Measurements from ENCODE around the gene ST3GAL5.

Gene ST3GAL5

DNA sequence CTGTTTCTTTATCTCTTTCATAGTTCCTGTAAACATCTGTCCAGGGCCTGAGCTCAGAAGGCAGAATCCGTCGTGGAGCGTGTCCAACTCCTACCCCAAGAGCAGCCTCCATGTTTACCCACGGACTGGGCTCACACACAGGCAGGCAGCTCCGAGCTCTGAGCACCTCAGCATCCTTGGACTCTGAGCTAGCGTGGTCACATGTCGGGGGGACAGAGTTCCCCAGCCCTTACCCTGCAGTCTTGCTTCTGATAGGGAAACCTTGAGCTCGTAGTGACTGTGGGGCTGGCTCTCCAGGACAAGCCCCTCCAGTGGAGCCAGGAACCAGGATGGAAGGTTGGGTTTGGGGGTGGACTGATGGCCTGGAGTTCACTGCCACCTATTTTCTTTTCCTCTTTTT is 15.1 kb upstream of the ST3GAL5 start:
- H2BK12ac ChIP-seq (ENCODE audit: low read length) = peak overlapping the region; percentile 7
- no peak overlapping the region for H3K4me3 ChIP-seq (ENCODE audit: low read length in 2 of 2)
- no CpG with 5 or more reads among the region's 8 CpGs for WGBS, 2 donors (ENCODE audit: extremely low coverage in 2 of 2, insufficient read length in 2 of 2, insufficient replicate concordance in 1 of 2)
- DNase-seq (ENCODE audit: low spot score) = no peak
- no peak overlapping the region for H2BK15ac ChIP-seq (ENCODE audit: low read length)
- no peaks in the 10 kb centered on the region for H3K79me1 ChIP-seq (ENCODE audit: low read depth, low read length)
- peaks cover 0 to 11% of the 10 kb centered on the region in 2 donors for H3K4me1 ChIP-seq (ENCODE audit: control insufficient read depth in 2 of 2, insufficient read depth in 1 of 2, low read depth in 1 of 2, low read length in 2 of 2)
- H3K18ac ChIP-seq (ENCODE audit: low read length) = peak overlapping the region; percentile 16
- H3K27me3 ChIP-seq (ENCODE audit: control insufficient read depth in 3 of 3, insufficient read depth in 3 of 3, low read depth in 1 of 3, low read length in 3 of 3) = peaks cover 0 to 15% (median 0%) of the 10 kb centered on the region in 3 experiments
- peak overlapping the region; percentile 32 for H2AK5ac ChIP-seq (ENCODE audit: low read depth, low read length)
- H3K9me3 ChIP-seq (replicated peaks in 1 of 2; ENCODE audit: control insufficient read depth in 2 of 2, insufficient read depth in 1 of 2, low read depth in 1 of 2, low read length in 2 of 2) = no peaks in the 10 kb centered on the region
- no peak overlapping the region for H2BK5ac ChIP-seq (ENCODE audit: low read length)
- H2BK120ac ChIP-seq (ENCODE audit: low read depth, low read length) = no peak overlapping the region
- H3K14ac ChIP-seq (ENCODE audit: low read length) = no peak overlapping the region
- H3K4me2 ChIP-seq (ENCODE audit: insufficient read depth, low read length, poor library complexity, severe bottlenecking) = no peak overlapping the region
- no peak overlapping the region for H3K23ac ChIP-seq (ENCODE audit: low read depth, low read length, poor library complexity)
- no peak overlapping the region for H3K27ac ChIP-seq (replicated peaks; ENCODE audit: low read length)
- no peak overlapping the region for H3K4ac ChIP-seq (ENCODE audit: low read length)
- H2AFZ ChIP-seq (ENCODE audit: low read length) = no peak overlapping the region
- H3K36me3 ChIP-seq (replicated peaks in 1 of 2; ENCODE audit: control insufficient read depth in 2 of 2, insufficient read depth in 2 of 2, low read length in 2 of 2) = no peaks in the 10 kb centered on the region
- no peak overlapping the region for H4K91ac ChIP-seq (ENCODE audit: low read depth, low read length, poor library complexity)
- no peak overlapping the region for H3K9ac ChIP-seq (ENCODE audit: low read depth, low read length, poor library complexity)
- no peak overlapping the region for H4K8ac ChIP-seq (ENCODE audit: low read depth, low read length)

- Histone ChIP-seq H2BK5ac (ENCODE audit: low read length) (no peak overlapping the region), H3K27me3 (ENCODE audit: control insufficient read depth in 3 of 3, insufficient read depth in 3 of 3, low read depth in 1 of 3, low read length in 3 of 3) (peaks cover 0 to 15% (median 0%) of the 10 kb centered on the region in 3 experiments), H4K8ac (ENCODE audit: low read depth, low read length) (no peak overlapping the region), H3K27ac (replicated peaks; ENCODE audit: low read length) (no peak overlapping the region), H3K4ac (ENCODE audit: low read length) (no peak overlapping the region), H3K4me2 (ENCODE audit: insufficient read depth, low read length, poor library complexity, severe bottlenecking) (no peak overlapping the region), H2BK120ac (ENCODE audit: low read depth, low read length) (no peak overlapping the region), H4K91ac (ENCODE audit: low read depth, low read length, poor library complexity) (no peak overlapping the region), H3K18ac (ENCODE audit: low read length) (no peak overlapping the region), H3K4me3 (ENCODE audit: low read length in 2 of 2) (no peak overlapping the region), H3K4me1 (ENCODE audit: control insufficient read depth in 2 of 2, insufficient read depth in 1 of 2, low read depth in 1 of 2, low read length in 2 of 2) (peaks cover 0 to 12% of the 10 kb centered on the region in 2 donors), H2AFZ (ENCODE audit: low read length) (no peak overlapping the region), H3K9me3 (replicated peaks in 1 of 2; ENCODE audit: control insufficient read depth in 2 of 2, insufficient read depth in 1 of 2, low read depth in 1 of 2, low read length in 2 of 2) (no peaks in the 10 kb centered on the region), H3K14ac (ENCODE audit: low read length) (no peak overlapping the region), H3K79me1 (ENCODE audit: low read depth, low read length) (no peaks in the 10 kb centered on the region), H2BK15ac (ENCODE audit: low read length) (no peak overlapping the region), H3K9ac (ENCODE audit: low read depth, low read length, poor library complexity) (no peak overlapping the region), H2AK5ac (ENCODE audit: low read depth, low read length) (no peak overlapping the region), H3K23ac (ENCODE audit: low read depth, low read length, poor library complexity) (no peak overlapping the region), H3K36me3 (replicated peaks in 1 of 2; ENCODE audit: control insufficient read depth in 2 of 2, insufficient read depth in 2 of 2, low read length in 2 of 2) (no peaks in the 10 kb centered on the region), H2BK12ac (ENCODE audit: low read length) (no peak overlapping the region)
- DNase-seq (ENCODE audit: low spot score) = no peak
- no CpG with 5 or more reads among the region's 2 CpGs for WGBS, 2 donors (ENCODE audit: extremely low coverage in 2 of 2, insufficient read length in 2 of 2, insufficient replicate concordance in 1 of 2)
These were observed 13.7 kb upstream of the ST3GAL5 start for GRCh38 chr2:85902496-85902895.

DNA sequence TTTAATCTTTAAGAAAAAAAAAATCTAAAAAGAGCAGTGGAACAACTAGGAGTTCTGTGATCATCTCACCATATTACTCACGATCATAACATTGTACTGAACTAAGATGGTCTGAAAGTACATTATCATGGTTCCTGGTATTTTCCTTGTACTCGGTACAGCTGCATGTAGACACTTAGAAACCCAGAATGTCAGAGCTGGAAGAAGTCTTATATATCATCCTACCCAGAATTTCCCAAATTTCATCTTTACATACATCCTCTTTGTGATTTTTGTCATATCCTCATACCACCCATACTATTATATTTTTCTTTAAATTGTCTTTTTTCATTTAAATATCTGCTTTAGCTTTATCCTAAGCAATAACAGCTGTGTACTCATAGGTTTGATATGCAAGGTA is 12.4 kb upstream of the ST3GAL5 start:
- no CpG with 5 or more reads among the region's 2 CpGs for WGBS, 2 donors (ENCODE audit: extremely low coverage in 2 of 2, insufficient read length in 2 of 2, insufficient replicate concordance in 1 of 2)
- H3K4ac ChIP-seq (ENCODE audit: low read length) = no peak overlapping the region
- H3K4me2 ChIP-seq (ENCODE audit: insufficient read depth, low read length, poor library complexity, severe bottlenecking) = no peak overlapping the region
- H4K8ac ChIP-seq (ENCODE audit: low read depth, low read length) = no peak overlapping the region
- no peak overlapping the region for H3K18ac ChIP-seq (ENCODE audit: low read length)
- peaks cover 0 to 12% of the 10 kb centered on the region in 2 donors for H3K4me1 ChIP-seq (ENCODE audit: control insufficient read depth in 2 of 2, insufficient read depth in 1 of 2, low read depth in 1 of 2, low read length in 2 of 2)
- H2BK5ac ChIP-seq (ENCODE audit: low read length) = no peak overlapping the region
- H3K14ac ChIP-seq (ENCODE audit: low read length) = no peak overlapping the region
- H2BK12ac ChIP-seq (ENCODE audit: low read length) = no peak overlapping the region
- no peak overlapping the region for H3K4me3 ChIP-seq (ENCODE audit: low read length in 2 of 2)
- H2AFZ ChIP-seq (ENCODE audit: low read length) = no peak overlapping the region
- no peak overlapping the region for H2BK15ac ChIP-seq (ENCODE audit: low read length)
- no peak overlapping the region for H3K27ac ChIP-seq (replicated peaks; ENCODE audit: low read length)
- no peak overlapping the region for H2AK5ac ChIP-seq (ENCODE audit: low read depth, low read length)
- H3K36me3 ChIP-seq (replicated peaks in 1 of 2; ENCODE audit: control insufficient read depth in 2 of 2, insufficient read depth in 2 of 2, low read length in 2 of 2) = no peaks in the 10 kb centered on the region
- H3K23ac ChIP-seq (ENCODE audit: low read depth, low read length, poor library complexity) = no peak overlapping the region
- H3K79me1 ChIP-seq (ENCODE audit: low read depth, low read length) = no peaks in the 10 kb centered on the region
- peaks cover 0 to 11% (median 0%) of the 10 kb centered on the region in 3 experiments for H3K27me3 ChIP-seq (ENCODE audit: control insufficient read depth in 3 of 3, insufficient read depth in 3 of 3, low read depth in 1 of 3, low read length in 3 of 3)
- H3K9me3 ChIP-seq (replicated peaks in 1 of 2; ENCODE audit: control insufficient read depth in 2 of 2, insufficient read depth in 1 of 2, low read depth in 1 of 2, low read length in 2 of 2) = no peaks in the 10 kb centered on the region
- DNase-seq (ENCODE audit: low spot score) = no peak
- no peak overlapping the region for H3K9ac ChIP-seq (ENCODE audit: low read depth, low read length, poor library complexity)
- no peak overlapping the region for H2BK120ac ChIP-seq (ENCODE audit: low read depth, low read length)
- H4K91ac ChIP-seq (ENCODE audit: low read depth, low read length, poor library complexity) = no peak overlapping the region

- Histone ChIP-seq H4K8ac (ENCODE audit: low read depth, low read length) (no peak overlapping the region), H3K4me3 (ENCODE audit: low read length in 2 of 2) (no peak overlapping the region), H3K36me3 (replicated peaks in 1 of 2; ENCODE audit: control insufficient read depth in 2 of 2, insufficient read depth in 2 of 2, low read length in 2 of 2) (no peaks in the 10 kb centered on the region), H2BK12ac (ENCODE audit: low read length) (no peak overlapping the region), H3K9ac (ENCODE audit: low read depth, low read length, poor library complexity) (no peak overlapping the region), H2BK15ac (ENCODE audit: low read length) (no peak overlapping the region), H4K91ac (ENCODE audit: low read depth, low read length, poor library complexity) (no peak overlapping the region), H3K4me1 (ENCODE audit: control insufficient read depth in 2 of 2, insufficient read depth in 1 of 2, low read depth in 1 of 2, low read length in 2 of 2) (peaks cover 0 to 7% of the 10 kb centered on the region in 2 donors), H3K4ac (ENCODE audit: low read length) (no peak overlapping the region), H2AK5ac (ENCODE audit: low read depth, low read length) (no peak overlapping the region), H3K18ac (ENCODE audit: low read length) (no peak overlapping the region), H3K14ac (ENCODE audit: low read length) (no peak overlapping the region), H3K23ac (ENCODE audit: low read depth, low read length, poor library complexity) (no peak overlapping the region), H2AFZ (ENCODE audit: low read length) (no peak overlapping the region), H2BK120ac (ENCODE audit: low read depth, low read length) (no peak overlapping the region), H3K79me1 (ENCODE audit: low read depth, low read length) (no peaks in the 10 kb centered on the region), H2BK5ac (ENCODE audit: low read length) (no peak overlapping the region), H3K4me2 (ENCODE audit: insufficient read depth, low read length, poor library complexity, severe bottlenecking) (no peak overlapping the region), H3K27me3 (ENCODE audit: control insufficient read depth in 3 of 3, insufficient read depth in 3 of 3, low read depth in 1 of 3, low read length in 3 of 3) (peaks cover 0 to 8% (median 0%) of the 10 kb centered on the region in 3 experiments), H3K9me3 (replicated peaks in 1 of 2; ENCODE audit: control insufficient read depth in 2 of 2, insufficient read depth in 1 of 2, low read depth in 1 of 2, low read length in 2 of 2) (peaks cover 0 to 5% of the 10 kb centered on the region in 2 donors), H3K27ac (replicated peaks; ENCODE audit: low read length) (no peak overlapping the region)
- DNase-seq (ENCODE audit: low spot score) = no peak
- no CpG with 5 or more reads among the region's 2 CpGs for WGBS, 2 donors (ENCODE audit: extremely low coverage in 2 of 2, insufficient read length in 2 of 2, insufficient replicate concordance in 1 of 2)
These were observed 11.6 kb upstream of the ST3GAL5 start for GRCh38 chr2:85900366-85900765.

Data from neuronal stem cell (in vitro differentiated cells).